HG03378 (cell line): ENCODE results near the gene THSD4.

Experiments used
- ATAC-seq: cut with Tn5 transposase; IDR thresholded peaks from one replicate; pipeline ENCODE4 v1.9.1; 2021; ENCODE audit warnings: mild to moderate bottlenecking, moderate library complexity; ENCODE audit not compliant: unreplicated experiment

Gene THSD4

DNA sequence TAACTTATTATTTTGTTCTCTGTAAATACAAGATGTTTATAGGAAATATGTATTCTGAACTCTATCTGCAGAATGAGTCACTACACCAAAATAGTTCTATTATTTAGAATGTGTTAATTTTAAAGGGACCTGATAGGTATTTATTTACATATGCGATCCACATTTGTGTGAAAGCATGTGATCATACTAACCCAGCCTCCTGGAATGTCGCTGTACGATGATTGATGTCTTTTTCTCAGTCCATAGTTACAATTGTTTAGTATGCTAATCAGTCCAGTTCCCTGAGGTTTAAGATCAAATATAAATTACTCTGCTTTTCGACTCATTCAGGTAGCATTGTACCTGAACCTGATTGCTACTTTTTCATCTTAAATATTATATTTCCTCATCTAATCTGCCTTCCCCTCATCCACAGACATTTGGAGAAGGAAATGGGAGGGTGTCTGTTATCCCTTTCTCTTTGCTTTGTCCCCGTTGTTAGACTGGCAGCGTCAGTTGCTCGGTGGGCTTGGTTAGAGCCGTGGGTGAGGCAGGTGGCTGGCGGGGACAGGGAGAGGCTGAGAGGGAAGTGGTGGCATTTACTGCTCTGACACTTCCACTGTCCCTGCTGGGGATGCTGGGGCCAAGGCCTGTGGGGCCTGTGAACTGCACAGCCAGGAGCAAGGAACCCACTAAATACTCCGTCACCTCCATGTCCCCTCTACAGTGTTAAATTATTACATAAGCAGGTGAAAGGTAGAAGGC, 667.3 kb downstream of the THSD4 start:
- no peak for ATAC-seq

DNA sequence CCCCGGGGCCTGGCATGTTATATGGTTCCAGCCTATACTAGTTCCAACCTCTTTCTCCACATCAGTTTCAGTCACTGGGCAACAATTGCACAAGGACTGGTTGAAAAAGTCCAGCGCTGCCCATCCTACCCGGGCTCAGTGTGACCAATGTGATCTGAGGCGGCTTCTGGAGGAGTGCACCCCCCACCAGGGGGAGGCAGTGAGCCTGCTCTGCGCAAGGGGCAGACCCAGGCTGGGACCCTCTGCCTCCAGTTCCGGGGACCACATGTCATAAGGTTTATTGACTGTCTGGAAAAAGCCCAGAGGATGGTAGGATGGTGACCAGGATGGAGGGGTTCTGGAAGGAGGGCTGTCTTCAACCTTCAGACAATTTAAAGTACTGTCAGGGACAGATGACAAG, 669.4 kb downstream of the THSD4 start:
- no peak for ATAC-seq

DNA sequence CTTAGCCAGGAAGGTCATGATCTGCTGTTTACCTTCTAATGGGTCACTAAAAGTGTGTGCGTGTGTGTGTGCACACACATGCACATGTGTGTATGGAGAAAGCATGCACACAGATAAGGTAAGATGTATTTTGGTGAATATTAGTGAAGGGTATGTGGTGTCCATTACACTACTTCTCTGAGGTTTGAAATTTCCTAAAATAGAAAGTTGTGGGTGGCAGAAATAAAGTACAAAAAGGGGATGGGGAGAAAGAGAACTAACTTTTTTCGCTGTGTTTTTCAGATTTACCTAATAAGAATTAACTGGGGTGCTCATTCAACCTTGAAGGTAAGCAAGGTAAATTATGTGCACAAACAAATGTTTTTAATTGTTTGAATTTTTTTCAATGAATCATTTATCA, 670.7 kb downstream of the THSD4 start:
- no peak for ATAC-seq

DNA sequence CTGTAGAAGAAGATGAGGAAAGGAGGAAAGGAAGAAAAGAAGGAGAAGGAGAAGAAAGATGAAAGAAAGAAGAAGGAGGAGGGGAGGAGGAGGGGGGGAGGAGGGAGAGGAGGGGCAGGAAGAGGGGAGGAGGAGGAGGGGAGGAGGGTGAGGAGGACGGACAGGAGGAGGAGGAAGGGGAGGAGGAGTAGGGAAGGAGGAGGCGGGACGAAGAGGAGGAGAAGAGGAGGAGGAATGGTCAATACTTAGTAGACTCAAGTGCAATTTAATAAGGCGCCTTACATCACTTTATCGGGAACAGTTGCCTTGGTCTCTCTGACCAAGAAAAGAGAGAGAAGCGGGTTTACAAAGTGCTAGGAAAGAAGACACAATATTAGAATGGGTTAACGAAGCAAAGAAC, 671.4 kb downstream of the THSD4 start:
- ATAC-seq: no peak

DNA sequence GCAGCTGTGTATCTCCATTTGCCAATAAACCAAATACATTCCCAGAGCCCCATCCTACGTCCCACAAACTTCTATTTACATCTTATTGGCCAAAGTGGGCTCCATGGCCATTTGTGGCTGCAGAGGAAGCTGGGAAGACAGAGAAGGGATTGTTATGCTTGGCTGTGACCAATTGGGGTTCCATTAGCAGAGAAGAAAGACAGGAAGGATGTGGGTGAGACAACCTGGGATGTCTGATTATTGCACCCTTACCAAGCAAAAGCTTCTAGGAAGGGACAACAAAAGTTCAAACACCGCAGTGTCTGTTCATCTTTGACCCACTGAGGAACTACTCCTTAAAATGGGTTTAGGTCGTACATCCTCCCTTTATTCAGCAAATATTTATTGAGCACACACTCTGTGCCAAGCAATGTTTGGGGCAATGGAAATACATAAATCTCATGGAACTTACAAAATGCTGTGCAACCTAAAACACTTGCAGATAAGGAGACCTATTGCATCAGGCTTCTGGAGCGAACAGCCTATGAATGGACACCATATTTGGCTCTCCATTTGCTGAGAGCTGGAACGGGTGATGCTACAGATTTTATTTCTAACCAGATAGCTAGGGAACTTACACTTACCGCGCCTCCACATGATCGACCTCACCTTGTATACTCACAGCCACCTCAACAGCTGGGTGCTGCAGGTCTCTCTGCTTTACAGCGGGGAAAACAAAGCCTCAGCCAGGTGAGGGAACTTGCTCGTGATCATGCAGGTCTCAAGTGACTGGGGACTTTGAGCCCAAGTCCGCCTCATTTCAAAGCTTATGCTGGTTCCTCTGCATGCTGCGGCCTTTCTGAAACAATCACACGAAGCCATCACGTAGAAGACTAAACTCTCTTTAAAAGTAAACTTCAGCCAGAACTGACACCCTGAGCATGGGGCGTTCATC, 673.6 kb downstream of the THSD4 start:
- no peak for ATAC-seq

DNA sequence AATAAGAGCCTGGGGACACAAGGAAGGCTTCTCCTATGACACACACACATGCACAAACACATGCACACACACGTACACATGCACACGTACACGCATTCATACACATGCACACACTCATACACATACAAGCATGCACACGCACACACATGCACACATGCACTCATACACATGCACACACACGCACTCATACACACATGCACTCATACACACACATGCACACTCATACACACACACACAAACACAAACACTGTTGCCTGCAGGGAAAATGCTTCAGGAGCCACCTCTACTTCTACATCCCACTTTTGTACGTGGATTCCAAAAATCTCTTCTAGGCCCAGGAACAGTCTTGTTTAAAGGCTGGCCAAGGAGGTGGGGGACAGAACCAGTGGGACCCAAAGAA, 674.3 kb downstream of the THSD4 start:
- no peak for ATAC-seq

DNA sequence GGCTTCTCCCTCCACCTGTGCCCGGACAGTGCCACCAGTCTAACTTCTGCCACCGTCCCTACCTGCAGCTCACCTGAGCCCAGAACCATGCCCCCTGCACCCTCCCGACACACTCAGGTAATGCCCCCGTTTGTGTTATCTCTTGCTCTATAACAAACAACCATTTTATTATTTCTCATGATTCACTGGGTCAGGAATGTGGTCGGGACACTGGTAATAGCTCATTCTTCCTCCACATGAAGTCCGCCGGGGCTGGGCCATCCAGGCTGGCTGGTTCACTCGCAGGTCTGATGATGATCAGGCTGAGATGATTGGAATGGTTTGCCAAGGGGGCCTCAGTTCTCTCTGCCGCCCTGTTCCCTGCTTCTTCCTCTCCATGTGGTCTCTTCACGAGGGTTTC, 674.8 kb downstream of the THSD4 start:
- ATAC-seq: no peak

DNA sequence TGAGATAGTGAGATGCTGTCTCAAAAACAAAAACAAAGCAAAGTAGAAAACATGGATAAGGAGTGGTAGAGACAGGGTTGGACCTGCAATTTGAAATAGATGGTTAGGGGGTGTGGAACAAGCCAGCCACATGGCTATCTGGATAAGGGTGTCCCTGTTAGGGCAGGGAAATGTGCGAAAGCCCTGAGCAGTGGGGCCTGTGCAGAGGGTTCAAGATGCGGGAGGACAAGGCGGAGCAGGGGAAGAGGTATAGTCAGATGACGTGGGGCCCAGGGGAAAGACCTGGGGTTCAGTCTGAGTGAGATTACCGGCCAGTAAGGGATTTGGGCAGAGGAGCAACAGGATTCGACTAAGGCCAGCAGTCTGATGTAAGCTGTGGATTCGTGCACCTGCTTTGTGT, 676.7 kb downstream of the THSD4 start:
- ATAC-seq: no peak

DNA sequence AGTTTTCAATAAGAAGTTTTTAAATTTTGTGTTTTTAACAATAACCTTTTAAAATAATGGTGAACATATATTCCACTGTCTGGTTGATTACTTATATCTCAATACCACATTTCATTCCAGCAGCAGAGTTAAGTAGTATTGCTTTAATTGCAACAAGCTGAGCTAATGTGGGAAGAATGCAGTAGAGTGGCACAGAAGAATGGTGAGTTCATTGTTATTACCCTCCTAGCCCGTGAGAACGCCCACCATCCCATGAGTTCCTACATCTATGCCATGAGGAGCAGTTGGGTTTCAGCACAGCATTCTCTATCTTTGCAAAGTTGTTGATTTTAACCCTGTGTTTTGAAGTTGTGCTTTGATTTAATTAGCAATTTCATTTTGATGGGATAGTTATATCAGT, 677.2 kb downstream of the THSD4 start:
- no peak for ATAC-seq

DNA sequence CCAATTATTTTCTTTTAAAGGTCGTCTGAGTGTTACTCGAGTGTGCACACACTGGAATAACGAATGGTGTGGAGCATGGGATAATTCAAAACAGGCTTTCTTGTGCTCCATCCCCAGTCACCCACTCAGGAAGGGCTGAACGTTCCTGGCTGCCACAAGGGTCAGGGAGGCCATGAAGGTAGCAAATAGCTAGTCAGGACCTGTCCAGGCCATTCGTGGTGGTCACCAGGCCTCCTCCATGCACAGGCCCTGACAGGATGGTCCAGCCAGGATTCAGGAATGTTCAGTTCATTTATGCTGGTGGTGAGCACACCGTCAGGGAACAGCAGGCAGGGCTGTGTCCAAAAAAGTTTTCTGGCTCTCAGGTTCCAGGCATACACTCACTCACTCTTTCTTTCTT, 683.4 kb downstream of the THSD4 start:
- ATAC-seq: no peak

DNA sequence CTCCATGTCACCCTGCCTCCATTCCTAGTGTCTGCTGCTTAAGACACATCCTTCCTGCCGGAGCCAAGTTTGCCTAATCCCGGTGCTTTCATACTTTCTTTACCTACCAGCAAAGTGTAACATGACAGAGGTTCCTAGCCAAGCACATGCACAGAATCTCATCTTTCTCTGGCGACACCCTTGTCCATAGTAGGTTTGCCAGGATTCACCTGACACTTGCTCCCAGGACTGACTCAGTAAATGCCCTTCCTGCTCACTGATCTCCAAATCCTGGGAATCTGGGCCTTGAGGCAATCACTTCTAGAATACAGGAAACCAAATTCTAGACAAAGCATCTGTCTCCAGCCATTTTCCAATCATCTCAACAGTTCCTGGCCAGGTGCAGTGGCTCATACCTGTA, 684.9 kb downstream of the THSD4 start:
- ATAC-seq: no peak

DNA sequence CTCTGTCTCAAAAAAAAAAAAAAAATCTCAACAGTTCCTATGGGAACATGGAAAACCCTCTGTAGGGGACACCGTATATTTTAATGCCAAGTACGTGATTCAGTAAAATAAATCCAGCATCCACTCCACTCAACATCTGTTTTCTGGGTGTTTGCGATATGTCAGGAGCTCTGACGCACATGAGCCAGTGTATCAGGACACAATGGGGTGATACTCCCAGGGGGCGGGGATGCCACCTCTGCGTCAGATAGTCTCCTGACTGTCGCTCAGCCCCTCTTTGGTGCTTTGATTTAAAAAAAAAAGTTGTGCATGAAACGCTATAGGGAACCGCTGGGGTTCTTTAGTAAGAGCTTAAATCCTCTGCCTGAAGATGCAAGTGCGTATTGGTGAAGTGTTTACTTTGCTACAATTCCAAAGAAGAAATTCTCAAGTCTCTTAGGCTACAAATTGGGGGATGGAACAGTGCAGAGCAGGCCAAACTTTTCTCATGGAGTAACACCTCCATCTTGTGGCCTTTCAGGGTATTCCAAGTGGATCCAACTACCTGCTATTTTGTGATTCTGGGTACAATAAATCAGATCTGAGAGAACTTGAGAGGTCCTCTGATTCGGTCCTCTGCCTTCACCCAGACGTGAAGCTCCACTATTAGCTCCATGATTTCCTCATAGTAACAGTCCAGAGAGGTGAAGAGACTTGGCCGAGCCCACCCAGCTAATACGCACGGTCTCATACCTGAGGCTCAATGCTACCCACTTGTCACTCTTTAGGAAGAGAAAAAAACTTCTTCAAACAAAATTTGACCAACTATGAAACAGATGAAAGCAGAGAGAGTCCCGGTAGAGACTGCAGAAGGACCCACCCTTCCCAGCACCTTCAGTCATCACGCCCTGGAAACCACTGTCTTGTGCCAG, 685.8 kb downstream of the THSD4 start:
- no peak for ATAC-seq

DNA sequence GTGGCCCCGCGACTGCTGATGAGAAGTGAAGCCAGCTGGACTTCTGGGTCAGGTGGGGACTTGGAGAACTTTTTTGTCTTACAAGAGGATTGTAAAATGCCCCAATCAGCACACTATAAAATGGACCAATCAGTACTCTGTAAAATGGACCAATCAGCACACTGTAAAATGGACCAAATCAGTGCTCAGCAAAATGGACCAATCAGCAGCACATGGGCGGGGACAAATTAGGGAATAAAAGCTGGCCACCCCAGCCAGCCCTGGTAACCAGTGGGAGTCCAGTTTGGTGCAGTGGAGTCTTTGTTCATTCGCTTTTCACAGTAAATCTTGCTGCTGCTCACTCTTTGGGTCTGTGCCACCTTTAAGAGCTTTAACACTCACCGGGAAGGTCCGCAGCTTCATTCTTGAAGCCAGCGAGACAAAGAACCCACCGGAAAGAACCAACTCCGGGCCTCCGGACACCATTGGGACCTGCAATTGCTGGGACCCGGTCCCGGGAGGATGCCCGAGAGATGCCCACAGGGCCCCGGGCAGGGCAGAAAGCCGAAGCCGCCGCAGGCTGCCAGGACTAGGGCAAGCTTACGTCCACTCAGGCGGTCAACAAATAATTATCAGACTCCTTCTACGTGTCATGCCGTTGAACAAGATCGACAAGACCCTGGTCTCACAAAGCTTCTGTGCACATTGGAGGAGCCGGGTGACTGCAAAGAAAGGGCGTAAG, 686.8 kb downstream of the THSD4 start:
- ATAC-seq: no peak

DNA sequence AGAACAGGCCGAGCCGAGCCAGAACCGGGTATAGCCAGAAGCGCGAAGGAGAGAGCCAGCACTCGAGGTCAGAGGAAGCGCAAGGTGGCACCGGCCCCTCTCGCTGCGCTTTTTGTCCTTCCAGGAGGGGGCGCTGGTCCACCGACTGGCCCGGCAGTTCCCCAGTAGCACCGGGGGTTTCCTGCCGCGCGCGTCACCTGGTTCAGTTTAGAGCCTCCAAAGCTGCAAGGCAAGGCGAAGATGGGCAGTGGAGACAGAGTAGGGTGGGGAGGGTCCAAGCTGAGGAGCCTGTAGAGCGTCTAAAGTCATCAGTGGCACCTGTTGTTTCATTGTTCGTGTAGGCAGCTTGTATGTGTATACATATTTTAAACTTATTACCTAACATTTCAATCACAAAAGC, 687.5 kb downstream of the THSD4 start:
- no peak for ATAC-seq

DNA sequence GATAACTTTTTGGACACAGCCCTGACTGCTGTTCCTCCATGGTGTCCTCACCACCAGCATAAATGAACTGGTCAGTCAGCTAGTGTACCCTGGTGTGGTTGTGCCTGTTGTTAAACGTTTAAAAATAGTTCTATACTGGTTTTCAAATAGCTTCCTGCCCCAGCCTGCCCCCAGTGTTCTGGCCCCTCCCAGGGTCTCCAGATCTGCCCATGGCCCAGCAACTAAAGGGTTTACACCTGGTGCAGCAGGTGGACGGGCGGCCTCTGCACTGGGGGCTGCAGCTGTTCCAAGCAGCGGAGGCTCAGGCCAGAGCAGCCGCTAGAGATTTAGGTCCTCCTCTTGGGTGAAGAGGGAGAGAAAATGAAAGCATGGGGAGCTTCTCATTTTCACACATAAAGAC, 689.0 kb downstream of the THSD4 start:
- no peak for ATAC-seq

DNA sequence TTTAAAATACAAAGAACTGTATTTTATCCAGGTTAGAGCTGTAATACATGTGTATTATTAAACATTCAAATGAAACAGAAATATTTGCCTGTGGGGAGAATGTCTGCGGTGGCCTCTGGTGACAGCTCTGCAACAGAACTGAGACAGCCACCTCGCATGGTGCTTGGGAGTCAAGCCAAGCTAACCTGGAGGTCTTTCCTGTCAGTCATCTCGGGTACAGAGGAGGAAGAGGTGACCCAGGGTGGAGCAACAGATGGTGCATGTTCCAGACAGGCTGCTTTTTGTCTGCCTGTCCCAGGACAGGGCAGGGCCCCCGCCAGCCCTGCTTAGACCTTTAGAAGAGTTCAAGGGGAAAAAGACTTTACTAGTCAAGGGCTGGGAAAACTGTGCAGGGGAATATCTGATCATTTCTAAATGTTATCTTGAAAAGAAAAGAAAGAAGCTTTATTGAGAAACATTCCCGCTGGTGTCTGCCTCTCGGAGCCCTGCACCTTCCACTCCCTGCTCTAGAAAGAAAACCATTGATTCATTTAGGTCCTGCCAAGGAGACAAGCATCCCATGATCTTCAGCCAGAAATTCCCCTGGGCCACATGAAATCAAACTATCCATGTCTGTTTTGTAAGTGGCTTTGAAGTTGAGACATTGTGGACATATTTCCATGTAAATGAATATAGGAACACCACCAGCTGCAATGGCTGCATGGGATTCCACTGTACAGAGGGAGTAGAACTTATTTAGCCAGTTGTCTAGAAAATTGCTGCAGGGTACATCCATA, 689.6 kb downstream of the THSD4 start:
- no peak for ATAC-seq

DNA sequence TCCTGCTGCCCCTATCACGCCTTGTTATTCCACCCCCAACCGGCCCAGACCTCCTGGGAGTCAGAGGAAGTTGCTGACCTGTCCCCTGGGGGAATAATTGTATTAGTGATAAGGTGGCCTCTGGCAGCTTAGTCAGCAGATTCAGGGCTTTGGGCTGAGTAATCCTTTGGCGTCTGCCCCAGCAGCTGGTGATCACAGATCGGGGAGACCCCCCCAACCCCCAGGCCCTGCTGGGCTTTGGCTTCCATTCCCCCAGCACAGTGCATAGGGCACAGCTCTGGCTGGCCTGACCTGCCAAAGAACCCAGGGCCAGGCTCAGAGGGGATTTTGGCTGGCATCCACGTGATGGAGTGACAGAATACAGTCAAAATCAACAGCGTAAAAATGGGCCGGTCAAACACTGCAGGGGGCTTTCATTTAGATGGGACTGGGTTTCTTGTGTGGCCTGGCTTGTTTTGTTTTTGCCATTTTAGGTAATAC, 691.2 kb downstream of the THSD4 start:
- ATAC-seq: no peak

DNA sequence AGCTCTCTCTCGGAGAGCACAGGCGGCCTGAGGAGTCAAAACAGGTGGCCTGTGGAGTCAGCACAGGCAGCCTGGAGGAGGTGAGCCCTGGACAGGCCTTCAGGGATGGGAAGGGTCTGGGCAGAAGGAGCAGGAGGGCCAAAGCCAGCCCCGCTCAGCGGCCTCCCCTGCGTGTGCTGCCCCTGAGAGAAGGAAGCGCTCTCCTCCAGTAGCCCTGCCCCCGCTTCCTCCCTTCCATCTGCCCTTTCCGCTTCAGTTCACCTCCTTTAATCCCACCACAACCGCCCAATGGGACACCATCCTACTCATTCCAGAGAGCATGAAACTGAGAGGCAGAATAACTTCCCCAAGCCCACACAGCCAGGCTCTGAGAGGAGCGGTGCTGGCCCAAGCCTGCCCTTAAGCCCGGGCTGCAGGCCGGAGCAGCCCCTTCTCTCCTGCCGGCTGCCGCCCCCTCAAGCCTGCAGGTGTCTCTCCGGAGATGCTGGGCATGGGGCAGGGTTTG, 691.9 kb downstream of the THSD4 start:
- ATAC-seq: no peak

DNA sequence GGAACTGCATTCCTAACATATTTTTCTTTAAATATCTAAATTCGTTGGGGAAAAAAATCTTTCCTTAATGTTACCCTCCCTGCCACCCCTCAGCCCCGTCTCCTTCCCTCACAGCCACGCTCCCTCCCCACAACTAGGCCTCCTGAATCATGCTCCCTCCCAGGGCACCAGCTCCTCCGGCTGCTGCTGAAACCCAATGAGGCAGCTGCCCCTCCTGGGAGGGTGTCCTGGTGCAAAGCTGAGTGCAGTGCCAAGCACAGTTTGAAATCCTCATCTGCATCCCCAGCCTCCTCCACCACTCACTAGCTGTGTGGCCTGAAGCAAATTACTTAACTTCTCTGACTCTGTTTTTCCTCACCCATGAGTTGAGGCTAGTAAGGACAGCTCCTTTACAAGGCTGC, 692.4 kb downstream of the THSD4 start:
- ATAC-seq: no peak
